K562 (cell line): Measurements from ENCODE around the gene ISLR2.

ENCODE experiments used
- CTCF ChIP-seq, 3 experiments: IDR thresholded peaks in 2 of 3; conservative IDR thresholded peaks in 1 of 3; 2 replicates each; pipeline ENCODE4 v1.5.1; 2011 to 2012; ENCODE audit warnings: low read length in 3 of 3, mild to moderate bottlenecking in 3 of 3, control low read depth in 2 of 3, improper control_type of control experiment in 1 of 3, inconsistent platforms in 1 of 3, low read depth in 1 of 3, mixed read lengths in 1 of 3, moderate library complexity in 1 of 3; ENCODE audit not compliant: insufficient read depth in 2 of 3
- EP300 ChIP-seq: IDR thresholded peaks from 2 replicates; pipeline ENCODE4 v1.6.1; 2012; ENCODE audit warnings: low read length, improper control_type of control experiment
- MYNN ChIP-seq, 2 experiments: sonication (generic); formaldehyde crosslinking in 1 of 2; IDR thresholded peaks; 2 replicates each; pipeline versions ENCODE4 v1.5.0 to v1.6.1; 2016 to 2020; ENCODE audit warnings: antibody characterized with exemption in 1 of 2, missing genetic modification reagents in 1 of 2
- POLR2A ChIP-seq: fragments of 450-650 bp; conservative IDR thresholded peaks from 2 replicates; pipeline ENCODE4 v1.6.1; 2016
- RFX1 ChIP-seq: fragments of 450-650 bp; IDR thresholded peaks from 2 replicates; pipeline ENCODE4 v1.6.1; 2016; ENCODE audit warnings: mild to moderate bottlenecking, moderate library complexity
- TRIM28 ChIP-seq: fragments of 450-650 bp; IDR thresholded peaks from 2 replicates; pipeline ENCODE4 v1.6.1; 2017
- YBX1 ChIP-seq: fragments of 450-650 bp; IDR thresholded peaks from 2 replicates; pipeline ENCODE4 v1.7.1; 2016; ENCODE audit warnings: mild to moderate bottlenecking
- ZNF354B ChIP-seq: fragments of 250-450 bp; sonication (Bioruptor Pico); IDR thresholded peaks from 2 replicates; pipeline ENCODE4 v1.4.0; 2020

GRCh38 chr15:74121858-74122257, 8.5 kb upstream of the ISLR2 start:
- TF ChIP-seq CTCF (IDR thresholded peaks at IDR 0.05 in 2 of 3, conservative IDR thresholded peaks at IDR 0.05 in 1 of 3; ENCODE audit: insufficient read depth in 2 of 3, low read depth in 1 of 3, low read length in 3 of 3) (no peak), TRIM28 (no peak), YBX1 (no peak), POLR2A (no peak), EP300 (no peak), MYNN (IDR thresholded peaks at IDR 0.05) (no peak), MYNN (CRISPR knock-in tag; IDR thresholded peaks at IDR 0.05) (no peak), RFX1 (no peak), ZNF354B (CRISPR knock-in tag) (no peak)
